SU-DHL-6 (cell line): ENCODE data around the gene MRPL20.
"Not testable (repeated sequence)": the region's sequence is repeated elsewhere in the genome, so short reads cannot be mapped to it uniquely, and the experiment has no call there.

Experiments
- H2AFZ ChIP-seq: fragments of 200-600 bp; sonication (generic); 2 replicates; pipeline ENCODE4 v1.6.1; 2014; ENCODE audit warnings: low read depth, mild to moderate bottlenecking, moderate library complexity, mixed read lengths, antibody characterized with exemption, low read length; ENCODE audit not compliant: severe bottlenecking
- H3F3A ChIP-seq: fragments of 200-600 bp; shearing (Covaris generic); 2 replicates; pipeline ENCODE4 v1.6.0; 2016; ENCODE audit warnings: antibody characterized with exemption, mild to moderate bottlenecking; ENCODE audit not compliant: insufficient read depth
- H3K27ac ChIP-seq: fragments of 200-600 bp; sonication (generic); 2 replicates; pipeline ENCODE4 v1.5.1; 2016; ENCODE audit warnings: low read depth, mild to moderate bottlenecking, low read length, moderate library complexity, mixed read lengths
- H3K27me3 ChIP-seq: fragments of 200-600 bp; sonication (generic), shearing (Covaris generic); 2 replicates; pipeline ENCODE4 v1.6.0; 2014; ENCODE audit warnings: mild to moderate bottlenecking, low read length
- H3K36me3 ChIP-seq: fragments of 200-600 bp; sonication (generic); 2 replicates; pipeline ENCODE4 v1.6.1; 2014; ENCODE audit warnings: mild to moderate bottlenecking, low read length, mixed read lengths
- H3K4me2 ChIP-seq: fragments of 300-600, 200-600 bp; shearing (Covaris generic), sonication (generic); 2 replicates; pipeline ENCODE4 v1.6.0; 2014; ENCODE audit warnings: low read length, low read depth, mild to moderate bottlenecking; ENCODE audit not compliant: poor library complexity, severe bottlenecking
- H3K4me3 ChIP-seq: fragments of 200-600 bp; sonication (generic); 2 replicates; pipeline ENCODE4 v1.5.1; 2014; ENCODE audit warnings: antibody characterized with exemption, low read length, mild to moderate bottlenecking, mixed read lengths; ENCODE audit not compliant: insufficient read depth, poor library complexity, severe bottlenecking
- H3K79me2 ChIP-seq: fragments of 200-600 bp; sonication (generic); 2 replicates; pipeline ENCODE4 v1.6.1; 2014; ENCODE audit warnings: mild to moderate bottlenecking, low read length, moderate library complexity; ENCODE audit not compliant: insufficient read depth
- H3K9ac ChIP-seq: fragments of 200-600 bp; sonication (generic); 2 replicates; pipeline ENCODE4 v1.7.0; 2014; ENCODE audit warnings: mild to moderate bottlenecking, low read length
- H3K9me2 ChIP-seq: fragments of 200-600 bp; sonication (generic); replicated peaks from 2 replicates; pipeline ENCODE4 v1.6.1; 2014; ENCODE audit warnings: low read length; ENCODE audit not compliant: insufficient read depth
- H3K9me3 ChIP-seq: fragments of 200-600 bp; sonication (generic); 2 replicates; pipeline ENCODE4 v1.6.1; 2014; ENCODE audit warnings: low read length, mixed read lengths; ENCODE audit not compliant: insufficient read depth
- H4K20me1 ChIP-seq: fragments of 200-600 bp; sonication (generic); 2 replicates; pipeline ENCODE4 v1.6.1; 2014; ENCODE audit warnings: low read depth, mild to moderate bottlenecking, antibody characterized with exemption, low read length, moderate library complexity, mixed read lengths
- CTCF ChIP-seq: fragments of 200-600 bp; sonication (generic); IDR thresholded peaks from one replicate; pipeline ENCODE4 v1.5.1; 2017; ENCODE audit warnings: antibody characterized with exemption, mild to moderate bottlenecking, low read length, moderate library complexity; ENCODE audit not compliant: insufficient read depth, poor library complexity, severe bottlenecking
- EZH2phosphoT487 ChIP-seq: fragments of 200-600 bp; sonication (generic), shearing (Covaris generic); conservative IDR thresholded peaks from 2 replicates; pipeline ENCODE4 v1.6.1; 2018; ENCODE audit warnings: mild to moderate bottlenecking, antibody characterized with exemption, low read length, moderate library complexity, mixed read lengths

MRPL20 gene

GRCh38 chr1:1388078-1388472 lies 19.0 kb downstream of the MRPL20 start:
- Histone ChIP-seq H3K9me3 (no peaks in the 10 kb centered on the region), H3K4me3 (no peak overlapping the region), H3F3A (0 out of 2 replicates have a peak, but pooled peaks cover 6% of the 10 kb centered on the region), H3K9ac (no peak overlapping the region), H4K20me1 (no peaks in the 10 kb centered on the region; the same call in 1 of the 2 replicates), H3K27me3 (no peaks in the 10 kb centered on the region), H3K79me2 (0 out of 2 replicates have a peak, but pooled peaks cover 12% of the 10 kb centered on the region), H3K27ac (no peak overlapping the region), H3K4me2 (no peak overlapping the region), H3K36me3 (peaks cover 28% of the 10 kb centered on the region; the same call in 1 of the 2 replicates), H3K9me2 (no peaks in the 10 kb centered on the region), H2AFZ (no peak overlapping the region)
- TF ChIP-seq EZH2phosphoT487 = no peak
- TF ChIP-seq CTCF = no peak

- Histone ChIP-seq H3K4me2 (no peak overlapping the region), H3K79me2 (peaks cover 11% of the 10 kb centered on the region), H3F3A (0 out of 2 replicates have a peak, but pooled peaks cover 6% of the 10 kb centered on the region), H3K27me3 (no peaks in the 10 kb centered on the region), H2AFZ (no peak overlapping the region), H4K20me1 (no peaks in the 10 kb centered on the region; the same call in 1 of the 2 replicates), H3K36me3 (peaks cover 24% of the 10 kb centered on the region; the same call in 1 of the 2 replicates), H3K9me2 (no peaks in the 10 kb centered on the region), H3K9me3 (no peaks in the 10 kb centered on the region), H3K9ac (no peak overlapping the region), H3K27ac (no peak overlapping the region), H3K4me3 (no peak overlapping the region)
- TF ChIP-seq CTCF = no peak
Observed at GRCh38 chr1:1387098-1388077, 19.7 kb downstream of the MRPL20 start.

GRCh38 chr1:1385931-1386330 lies 21.2 kb downstream of the MRPL20 start:
- TF ChIP-seq CTCF (no peak), EZH2phosphoT487 (no peak)
- no peaks in the 10 kb centered on the region for H4K20me1 ChIP-seq

GRCh38 chr1:1385339-1385738 lies 21.8 kb downstream of the MRPL20 start:
- not testable (repeated sequence) for H3K36me3 ChIP-seq, H3K9ac ChIP-seq, H3K27ac ChIP-seq, H2AFZ ChIP-seq, H4K20me1 ChIP-seq, H3K4me2 ChIP-seq, H3K9me2 ChIP-seq, H3K4me3 ChIP-seq, H3F3A ChIP-seq, H3K9me3 ChIP-seq, H3K27me3 ChIP-seq
- peaks cover 14% of the 10 kb centered on the region for H3K79me2 ChIP-seq

More at GRCh38 chr1:1385931-1386330, 21.2 kb downstream of the MRPL20 start:
- no peak overlapping the region for H3K4me3 ChIP-seq
- H3K9ac ChIP-seq = no peak overlapping the region
- H3K79me2 ChIP-seq = peaks cover 14% of the 10 kb centered on the region
- H3K27ac ChIP-seq = no peak overlapping the region
- H2AFZ ChIP-seq = no peak overlapping the region
- no peaks in the 10 kb centered on the region for H3K9me2 ChIP-seq
- peaks cover 14% of the 10 kb centered on the region; the same call in 1 of the 2 replicates for H3K36me3 ChIP-seq
- no peaks in the 10 kb centered on the region for H3K27me3 ChIP-seq
- H3F3A ChIP-seq = 0 out of 2 replicates have a peak, but pooled peaks cover 6% of the 10 kb centered on the region
- no peaks in the 10 kb centered on the region for H3K9me3 ChIP-seq
- no peak overlapping the region for H3K4me2 ChIP-seq
